SK-N-SH (cell line): ENCODE results near the gene MCRS1. TPM values are rescaled to one million over a fixed set of nuclear protein-coding genes. Genes with fewer than 3 reads are reported as not detected.

Source experiments
- CTCF ChIA-PET: fragments of 300-600, 350-600 bp; formaldehyde crosslinking; extraction: SDS; loops from one replicate; lab custom pipeline; 2021; lab: Yijun Ruan, JAX
- POLR2A ChIA-PET: fragments of 350-600 bp; sonication (Branson Sonifier 250); formaldehyde crosslinking; extraction: SDS; loops from one replicate; lab custom pipeline; 2020; ENCODE audit warnings: antibody characterized with exemption, inconsistent platforms; lab: Yijun Ruan, JAX
- DNase-seq: peaks from one replicate; pipeline ENCODE4 v3.0.0; 2012
- H2AFZ ChIP-seq: fragments of 200-600 bp; sonication (generic); 2 replicates; pipeline ENCODE4 v1.8.1; 2016; ENCODE audit warnings: antibody characterized with exemption, mild to moderate bottlenecking, low read depth
- H3F3A ChIP-seq: fragments of 200-600 bp; sonication (generic); replicated peaks from 2 replicates; pipeline ENCODE3; 2016; ENCODE audit warnings: antibody characterized with exemption, mild to moderate bottlenecking; ENCODE audit not compliant: insufficient read depth
- H3K27ac ChIP-seq, 2 experiments: fragments of 200-500 bp in 1 of 2; fragments of 200-600 bp in 1 of 2; sonication (Bioruptor generic) in 1 of 2; sonication (generic), shearing (Covaris generic) in 1 of 2; 2 replicates each; pipeline versions ENCODE4 v1.5.1 to v1.6.1; 2014 to 2016; ENCODE audit warnings: low read depth in 2 of 2, inconsistent platforms in 1 of 2, low read length in 1 of 2, mild to moderate bottlenecking in 1 of 2, mixed read lengths in 1 of 2
- H3K27me3 ChIP-seq: fragments of 200-600 bp; sonication (generic), shearing (Covaris generic); 2 replicates; pipeline ENCODE4 v1.6.1; 2016; ENCODE audit warnings: mixed run types; ENCODE audit not compliant: insufficient read depth
- H3K36me3 ChIP-seq, 2 experiments: fragments of 200-500 bp in 1 of 2; fragments of 200-600 bp in 1 of 2; sonication (Bioruptor generic) in 1 of 2; sonication (generic) in 1 of 2; replicated peaks in 1 of 2; 2 replicates each; pipeline versions ENCODE3 to v1.5.1; 2014 to 2016; ENCODE audit warnings: low read length in 1 of 2, mild to moderate bottlenecking in 1 of 2; ENCODE audit not compliant: insufficient read depth in 2 of 2, control insufficient read depth in 1 of 2
- H3K4me1 ChIP-seq, 2 experiments: fragments of 200-500 bp in 1 of 2; fragments of 200-600 bp in 1 of 2; sonication (Bioruptor generic) in 1 of 2; sonication (generic), shearing (Covaris generic) in 1 of 2; 2 replicates each; pipeline versions ENCODE4 v1.5.1 to v1.6.1; 2014 to 2016; ENCODE audit warnings: low read depth in 1 of 2, low read length in 1 of 2, mixed run types in 1 of 2; ENCODE audit not compliant: insufficient read depth in 2 of 2, control insufficient read depth in 1 of 2
- H3K4me2 ChIP-seq: fragments of 200-600 bp; sonication (generic), shearing (Covaris generic); 2 replicates; pipeline ENCODE4 v1.6.1; 2017; ENCODE audit warnings: mixed run types
- H3K4me3 ChIP-seq, 2 experiments: fragments of 200-500 bp in 1 of 2; fragments of 200-600 bp in 1 of 2; sonication (Bioruptor generic) in 1 of 2; sonication (generic), shearing (Covaris generic) in 1 of 2; 2 replicates each; pipeline versions ENCODE4 v1.5.1 to v1.8.1; 2014 to 2016; ENCODE audit warnings: low read depth in 2 of 2, inconsistent platforms in 1 of 2, low read length in 1 of 2, mild to moderate bottlenecking in 1 of 2, mixed read lengths in 1 of 2, moderate library complexity in 1 of 2
- H3K79me2 ChIP-seq: fragments of 200-600 bp; sonication (generic); 2 replicates; pipeline ENCODE4 v1.8.1; 2017; ENCODE audit warnings: mild to moderate bottlenecking; ENCODE audit not compliant: insufficient read depth
- H3K9ac ChIP-seq: fragments of 200-600 bp; sonication (generic); 2 replicates; pipeline ENCODE4 v1.6.1; 2017; ENCODE audit warnings: mixed run types
- H3K9me2 ChIP-seq: fragments of 200-600 bp; sonication (generic); 2 replicates; pipeline ENCODE4 v1.6.1; 2017; ENCODE audit warnings: mixed run types
- H3K9me3 ChIP-seq: fragments of 200-600 bp; sonication (generic); 2 replicates; pipeline ENCODE4 v1.6.1; 2017; ENCODE audit warnings: mixed run types, mild to moderate bottlenecking, moderate library complexity
- H4K20me1 ChIP-seq: fragments of 200-600 bp; sonication (generic); 2 replicates; pipeline ENCODE4 v1.6.1; 2017; ENCODE audit warnings: mild to moderate bottlenecking, mixed run types; ENCODE audit not compliant: insufficient read depth
- ELF1 ChIP-seq: IDR thresholded peaks from 2 replicates; pipeline ENCODE4 v1.4.0; 2012
- EZH2phosphoT487 ChIP-seq: fragments of 200-600 bp; sonication (generic); IDR thresholded peaks from 2 replicates; pipeline ENCODE4 v1.6.1; 2017; ENCODE audit warnings: low read depth, mixed run types, mild to moderate bottlenecking, antibody characterized with exemption, moderate library complexity, borderline replicate concordance
- FOXM1 ChIP-seq: IDR thresholded peaks from 2 replicates; pipeline ENCODE4 v1.4.0; 2012; ENCODE audit warnings: low read depth, mild to moderate bottlenecking
- GABPA ChIP-seq: IDR thresholded peaks from 2 replicates; pipeline ENCODE4 v1.4.0; 2012; ENCODE audit warnings: low read depth, mild to moderate bottlenecking
- GATA2 ChIP-seq: sonication (generic); formaldehyde crosslinking; IDR thresholded peaks from 2 replicates; pipeline ENCODE4 v1.5.0; 2020; ENCODE audit warnings: mild to moderate bottlenecking, missing genetic modification reagents
- MEF2A ChIP-seq: IDR thresholded peaks from 2 replicates; pipeline ENCODE4 v1.4.0; 2012; ENCODE audit warnings: low read depth, borderline replicate concordance
- NFIC ChIP-seq: IDR thresholded peaks from 2 replicates; pipeline ENCODE4 v1.4.0; 2012; ENCODE audit warnings: borderline replicate concordance
- RAD21 ChIP-seq: IDR thresholded peaks from 2 replicates; pipeline ENCODE4 v1.6.1; 2012; ENCODE audit warnings: mild to moderate bottlenecking, low read length
- RCOR1 ChIP-seq: fragments of 150-350 bp; IDR thresholded peaks from 2 replicates; pipeline ENCODE4 v1.6.1; 2017; ENCODE audit warnings: antibody characterized with exemption, low read length
- RXRA ChIP-seq: IDR thresholded peaks from 2 replicates; pipeline ENCODE4 v1.4.0; 2012; ENCODE audit warnings: low read depth, mild to moderate bottlenecking, borderline replicate concordance
- SIN3A ChIP-seq: IDR thresholded peaks from 2 replicates; pipeline ENCODE4 v1.6.1; 2012; ENCODE audit warnings: low read depth, mild to moderate bottlenecking, low read length, moderate library complexity, borderline replicate concordance
- SMC3 ChIP-seq: IDR thresholded peaks from 2 replicates; pipeline ENCODE4 v1.6.1; 2012; ENCODE audit warnings: low read depth, low read length, improper control_type of control experiment
- TAF1 ChIP-seq: IDR thresholded peaks from 2 replicates; pipeline ENCODE4 v1.6.1; 2012; ENCODE audit warnings: low read depth, mild to moderate bottlenecking, low read length, moderate library complexity, borderline replicate concordance
- YY1 ChIP-seq: IDR thresholded peaks from 2 replicates; pipeline ENCODE4 v1.4.0; 2012; ENCODE audit warnings: low read depth, mild to moderate bottlenecking
- WGBS: methylation state at CpG from one replicate; pipeline ENCODE4 v1.1.6; 2017; ENCODE audit warnings: low lambda C conversion rate; 5-methylcytosine and 5-hydroxymethylcytosine counted together
- polyA plus RNA-seq, 3 experiments: library from polyadenylated mRNA; depleted of rRNA; stranded (reverse); fragments of >200 nt; gene quantifications; 2 replicates each; pipeline ENCODE4 v1.2.3, GENCODE V29; 2012
- TF ChIP-seq, protein P1 (sequence below): IDR thresholded peaks from 2 replicates; pipeline ENCODE4 v1.4.0; 2012; ENCODE audit warnings: low read depth, borderline replicate concordance
- TF ChIP-seq, protein P2 (sequence below): fragments of 150-350 bp; IDR thresholded peaks from 2 replicates; pipeline ENCODE4 v1.6.1; 2016; ENCODE audit warnings: mild to moderate bottlenecking, low read depth, low read length
- TF ChIP-seq, protein P3 (sequence below): IDR thresholded peaks from 2 replicates; pipeline ENCODE4 v1.6.1; 2012; ENCODE audit warnings: mild to moderate bottlenecking, low read depth, low read length, moderate library complexity
- TF ChIP-seq, protein P4 (sequence below): IDR thresholded peaks from 2 replicates; pipeline ENCODE4 v1.4.0; 2012; ENCODE audit warnings: low read depth
- TF ChIP-seq, protein P5 (sequence below): IDR thresholded peaks from 2 replicates; pipeline ENCODE4 v1.4.0; 2012; ENCODE audit warnings: low read depth, borderline replicate concordance
- TF ChIP-seq, protein P6 (sequence below): fragments of 150-350 bp; IDR thresholded peaks from 2 replicates; pipeline ENCODE4 v1.6.1; 2017; ENCODE audit warnings: antibody characterized with exemption, low read length, low read depth, borderline replicate concordance

The MCRS1 gene, protein sequence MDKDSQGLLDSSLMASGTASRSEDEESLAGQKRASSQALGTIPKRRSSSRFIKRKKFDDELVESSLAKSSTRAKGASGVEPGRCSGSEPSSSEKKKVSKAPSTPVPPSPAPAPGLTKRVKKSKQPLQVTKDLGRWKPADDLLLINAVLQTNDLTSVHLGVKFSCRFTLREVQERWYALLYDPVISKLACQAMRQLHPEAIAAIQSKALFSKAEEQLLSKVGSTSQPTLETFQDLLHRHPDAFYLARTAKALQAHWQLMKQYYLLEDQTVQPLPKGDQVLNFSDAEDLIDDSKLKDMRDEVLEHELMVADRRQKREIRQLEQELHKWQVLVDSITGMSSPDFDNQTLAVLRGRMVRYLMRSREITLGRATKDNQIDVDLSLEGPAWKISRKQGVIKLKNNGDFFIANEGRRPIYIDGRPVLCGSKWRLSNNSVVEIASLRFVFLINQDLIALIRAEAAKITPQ
- 103 and 107 TPM in 2 replicates for polyA plus RNA-seq (2012; rRNA removed)
- polyA plus RNA-seq (2012; cell fraction: cytosol; rRNA removed) = 50.0 and 75.2 TPM in 2 replicates
- 200 and 202 TPM in 2 replicates for polyA plus RNA-seq (2012; cell fraction: nucleus; rRNA removed)

DNA sequence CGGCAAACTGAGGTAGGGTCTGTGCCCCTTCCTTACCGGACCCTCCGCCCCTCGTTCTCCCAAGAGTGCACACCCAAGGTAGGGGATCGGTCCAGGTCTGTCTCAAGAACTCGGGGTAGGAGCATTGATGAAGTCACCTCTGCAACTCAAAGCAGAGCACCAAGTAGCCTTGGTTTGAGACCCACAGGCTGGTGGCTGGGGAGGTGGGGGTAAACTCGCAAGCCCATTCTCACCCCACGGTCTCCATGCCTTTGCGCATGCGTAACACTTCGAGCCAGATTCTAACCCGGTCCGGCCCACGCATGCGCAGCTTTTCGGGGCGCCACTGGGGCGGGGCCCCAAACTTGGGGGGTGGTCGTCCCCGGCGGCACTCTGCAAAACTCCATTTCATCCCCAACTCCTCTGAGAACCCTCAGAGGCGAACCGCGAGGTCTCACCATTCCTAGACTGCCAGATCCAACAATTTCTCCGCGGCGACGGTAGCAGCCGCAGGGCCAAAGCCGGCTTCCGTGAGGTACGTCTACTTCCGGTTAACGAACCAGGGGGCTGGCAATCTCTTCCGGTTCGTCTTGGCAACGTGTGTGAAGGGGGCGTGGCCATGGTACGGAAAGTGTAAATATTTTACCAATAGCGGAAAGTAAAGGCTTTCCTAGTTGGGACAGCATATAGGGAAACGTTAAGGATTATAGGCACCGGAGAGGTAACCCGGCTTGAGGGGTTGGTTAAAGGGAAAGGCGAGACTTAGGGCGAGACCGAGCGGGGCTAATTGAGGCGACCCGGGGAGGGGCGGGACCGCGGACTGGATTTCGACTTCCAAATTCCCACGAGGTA lies at the start of gene MCRS1:
MCRS1 (minus strand) TSS at position 532 of the 831 bp plus-strand sequence. CDS start 1,411 bp downstream, outside the sequence.
- 1% methylated on average over 51 of the region's 54 CpGs for WGBS
- peak within 1 kb of the TSS; percentile 94 for H2AFZ ChIP-seq
- no peaks in the 10 kb centered on the region for H4K20me1 ChIP-seq
- peak within 1 kb of the TSS; percentile 93 for H3K4me2 ChIP-seq
- H3K36me3 ChIP-seq = peaks cover 0 to 30% of the 10 kb centered on the region in 2 experiments
- DNase-seq = peak; percentile 96
- peak within 1 kb of the TSS; percentile 90 to 99 for H3K4me3 ChIP-seq
- H3K9me3 ChIP-seq = no peaks in the 10 kb centered on the region
- peak within 1 kb of the TSS; percentile 85 to 95 for H3K27ac ChIP-seq
- peak within 1 kb of the TSS; percentile 92 for H3K9ac ChIP-seq
- H3K79me2 ChIP-seq = peaks cover 73% of the 10 kb centered on the region
- H3K27me3 ChIP-seq = no peaks in the 10 kb centered on the region
- CTCF ChIA-PET = interaction anchor here (1.0 to 1.8 kb wide), 7 partner anchors 13 to 225 kb away, joined by 3 to 15 read pairs (median 9); partner anchors contain the start of gene DNAJC22
- POLR2A ChIA-PET = interaction anchor here (0.6 to 1.4 kb wide), 6 partner anchors 10 to 209 kb away, joined by 4 to 9 read pairs (median 4); no protein-coding TSS in a partner anchor
- no peaks in the 10 kb centered on the region for H3K9me2 ChIP-seq
- H3F3A ChIP-seq = no peaks in the 10 kb centered on the region
- H3K4me1 ChIP-seq = peaks cover 7 to 14% of the 10 kb centered on the region in 2 experiments; a peak in 3 of 4 replicates
- TF ChIP-seq RXRA (no peak), GABPA (peak; percentile 100), YY1 (no peak), EZH2phosphoT487 (no peak), NFIC (peak; percentile 57; the same call in 1 of the 2 replicates), FOXM1 (no peak), MEF2A (no peak), SIN3A (peak; percentile 76; the same call in 1 of the 2 replicates), ELF1 (peak; percentile 96), RCOR1 (peak; percentile 3; the same call in 1 of the 2 replicates), TAF1 (peak; percentile 94), GATA2 (CRISPR knock-in tag) (no peak), RAD21 (no peak), SMC3 (no peak)
- TF ChIP-seq, protein P1, sequence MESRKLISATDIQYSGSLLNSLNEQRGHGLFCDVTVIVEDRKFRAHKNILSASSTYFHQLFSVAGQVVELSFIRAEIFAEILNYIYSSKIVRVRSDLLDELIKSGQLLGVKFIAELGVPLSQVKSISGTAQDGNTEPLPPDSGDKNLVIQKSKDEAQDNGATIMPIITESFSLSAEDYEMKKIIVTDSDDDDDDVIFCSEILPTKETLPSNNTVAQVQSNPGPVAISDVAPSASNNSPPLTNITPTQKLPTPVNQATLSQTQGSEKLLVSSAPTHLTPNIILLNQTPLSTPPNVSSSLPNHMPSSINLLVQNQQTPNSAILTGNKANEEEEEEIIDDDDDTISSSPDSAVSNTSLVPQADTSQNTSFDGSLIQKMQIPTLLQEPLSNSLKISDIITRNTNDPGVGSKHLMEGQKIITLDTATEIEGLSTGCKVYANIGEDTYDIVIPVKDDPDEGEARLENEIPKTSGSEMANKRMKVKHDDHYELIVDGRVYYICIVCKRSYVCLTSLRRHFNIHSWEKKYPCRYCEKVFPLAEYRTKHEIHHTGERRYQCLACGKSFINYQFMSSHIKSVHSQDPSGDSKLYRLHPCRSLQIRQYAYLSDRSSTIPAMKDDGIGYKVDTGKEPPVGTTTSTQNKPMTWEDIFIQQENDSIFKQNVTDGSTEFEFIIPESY = no peak
- TF ChIP-seq, protein P2, sequence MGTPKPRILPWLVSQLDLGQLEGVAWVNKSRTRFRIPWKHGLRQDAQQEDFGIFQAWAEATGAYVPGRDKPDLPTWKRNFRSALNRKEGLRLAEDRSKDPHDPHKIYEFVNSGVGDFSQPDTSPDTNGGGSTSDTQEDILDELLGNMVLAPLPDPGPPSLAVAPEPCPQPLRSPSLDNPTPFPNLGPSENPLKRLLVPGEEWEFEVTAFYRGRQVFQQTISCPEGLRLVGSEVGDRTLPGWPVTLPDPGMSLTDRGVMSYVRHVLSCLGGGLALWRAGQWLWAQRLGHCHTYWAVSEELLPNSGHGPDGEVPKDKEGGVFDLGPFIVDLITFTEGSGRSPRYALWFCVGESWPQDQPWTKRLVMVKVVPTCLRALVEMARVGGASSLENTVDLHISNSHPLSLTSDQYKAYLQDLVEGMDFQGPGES = no peak
- TF ChIP-seq, protein P3, sequence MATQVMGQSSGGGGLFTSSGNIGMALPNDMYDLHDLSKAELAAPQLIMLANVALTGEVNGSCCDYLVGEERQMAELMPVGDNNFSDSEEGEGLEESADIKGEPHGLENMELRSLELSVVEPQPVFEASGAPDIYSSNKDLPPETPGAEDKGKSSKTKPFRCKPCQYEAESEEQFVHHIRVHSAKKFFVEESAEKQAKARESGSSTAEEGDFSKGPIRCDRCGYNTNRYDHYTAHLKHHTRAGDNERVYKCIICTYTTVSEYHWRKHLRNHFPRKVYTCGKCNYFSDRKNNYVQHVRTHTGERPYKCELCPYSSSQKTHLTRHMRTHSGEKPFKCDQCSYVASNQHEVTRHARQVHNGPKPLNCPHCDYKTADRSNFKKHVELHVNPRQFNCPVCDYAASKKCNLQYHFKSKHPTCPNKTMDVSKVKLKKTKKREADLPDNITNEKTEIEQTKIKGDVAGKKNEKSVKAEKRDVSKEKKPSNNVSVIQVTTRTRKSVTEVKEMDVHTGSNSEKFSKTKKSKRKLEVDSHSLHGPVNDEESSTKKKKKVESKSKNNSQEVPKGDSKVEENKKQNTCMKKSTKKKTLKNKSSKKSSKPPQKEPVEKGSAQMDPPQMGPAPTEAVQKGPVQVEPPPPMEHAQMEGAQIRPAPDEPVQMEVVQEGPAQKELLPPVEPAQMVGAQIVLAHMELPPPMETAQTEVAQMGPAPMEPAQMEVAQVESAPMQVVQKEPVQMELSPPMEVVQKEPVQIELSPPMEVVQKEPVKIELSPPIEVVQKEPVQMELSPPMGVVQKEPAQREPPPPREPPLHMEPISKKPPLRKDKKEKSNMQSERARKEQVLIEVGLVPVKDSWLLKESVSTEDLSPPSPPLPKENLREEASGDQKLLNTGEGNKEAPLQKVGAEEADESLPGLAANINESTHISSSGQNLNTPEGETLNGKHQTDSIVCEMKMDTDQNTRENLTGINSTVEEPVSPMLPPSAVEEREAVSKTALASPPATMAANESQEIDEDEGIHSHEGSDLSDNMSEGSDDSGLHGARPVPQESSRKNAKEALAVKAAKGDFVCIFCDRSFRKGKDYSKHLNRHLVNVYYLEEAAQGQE = 0 out of 2 replicates have a peak, but pooled peaks have one; percentile 19
- TF ChIP-seq, protein P4, sequence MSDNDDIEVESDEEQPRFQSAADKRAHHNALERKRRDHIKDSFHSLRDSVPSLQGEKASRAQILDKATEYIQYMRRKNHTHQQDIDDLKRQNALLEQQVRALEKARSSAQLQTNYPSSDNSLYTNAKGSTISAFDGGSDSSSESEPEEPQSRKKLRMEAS = peak; percentile 96
- TF ChIP-seq, protein P5, sequence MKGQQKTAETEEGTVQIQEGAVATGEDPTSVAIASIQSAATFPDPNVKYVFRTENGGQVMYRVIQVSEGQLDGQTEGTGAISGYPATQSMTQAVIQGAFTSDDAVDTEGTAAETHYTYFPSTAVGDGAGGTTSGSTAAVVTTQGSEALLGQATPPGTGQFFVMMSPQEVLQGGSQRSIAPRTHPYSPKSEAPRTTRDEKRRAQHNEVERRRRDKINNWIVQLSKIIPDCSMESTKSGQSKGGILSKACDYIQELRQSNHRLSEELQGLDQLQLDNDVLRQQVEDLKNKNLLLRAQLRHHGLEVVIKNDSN = no peak
- TF ChIP-seq, protein P6, sequence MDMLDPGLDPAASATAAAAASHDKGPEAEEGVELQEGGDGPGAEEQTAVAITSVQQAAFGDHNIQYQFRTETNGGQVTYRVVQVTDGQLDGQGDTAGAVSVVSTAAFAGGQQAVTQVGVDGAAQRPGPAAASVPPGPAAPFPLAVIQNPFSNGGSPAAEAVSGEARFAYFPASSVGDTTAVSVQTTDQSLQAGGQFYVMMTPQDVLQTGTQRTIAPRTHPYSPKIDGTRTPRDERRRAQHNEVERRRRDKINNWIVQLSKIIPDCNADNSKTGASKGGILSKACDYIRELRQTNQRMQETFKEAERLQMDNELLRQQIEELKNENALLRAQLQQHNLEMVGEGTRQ = no peak
